GM21423 (cell line): ENCODE data around the gene ERN1.
"Not testable (repeated sequence)": the region's sequence is repeated elsewhere in the genome, so short reads cannot be mapped to it uniquely, and the experiment has no call there.

Source experiments
- ATAC-seq: cut with Tn5 transposase; IDR thresholded peaks from one replicate; pipeline ENCODE4 v1.9.1; 2021; ENCODE audit warnings: mild to moderate bottlenecking, moderate library complexity; ENCODE audit not compliant: unreplicated experiment

Gene ERN1

DNA sequence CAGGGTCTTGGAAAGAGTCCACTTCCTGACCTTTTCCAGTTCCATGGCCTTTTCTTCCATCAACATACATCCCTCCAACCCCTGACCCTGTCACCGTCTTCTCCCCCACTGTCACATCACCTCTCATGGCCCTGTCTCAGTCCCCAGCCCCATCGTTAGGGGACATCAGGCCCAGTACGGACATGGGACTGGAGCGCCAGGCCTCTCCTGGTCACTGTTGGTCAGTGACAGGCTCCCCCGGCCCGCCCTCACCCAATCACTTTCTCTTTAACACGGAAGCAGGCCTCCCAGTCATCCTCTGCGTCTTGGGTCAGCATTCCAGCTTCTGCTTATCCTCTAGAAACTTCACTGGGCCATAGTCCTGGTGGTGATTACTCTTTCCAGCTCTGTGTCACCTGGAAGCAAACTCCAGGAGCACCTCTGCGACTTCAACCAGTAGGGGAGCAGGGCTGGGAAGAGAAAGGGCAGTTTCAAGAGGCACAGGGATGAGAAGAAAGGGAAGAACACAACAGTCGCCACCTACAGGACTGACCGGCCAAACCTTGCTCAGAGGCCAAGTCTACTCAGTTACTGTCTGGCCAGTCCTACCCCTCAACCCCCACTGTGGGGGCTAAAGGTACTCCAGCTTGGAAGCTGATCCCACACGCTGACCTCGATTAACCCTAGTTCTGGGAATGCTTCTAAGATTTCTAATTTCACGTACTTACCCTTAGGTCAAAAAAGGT lies 93.6 kb downstream of the ERN1 start:
- ATAC-seq: no peak

DNA sequence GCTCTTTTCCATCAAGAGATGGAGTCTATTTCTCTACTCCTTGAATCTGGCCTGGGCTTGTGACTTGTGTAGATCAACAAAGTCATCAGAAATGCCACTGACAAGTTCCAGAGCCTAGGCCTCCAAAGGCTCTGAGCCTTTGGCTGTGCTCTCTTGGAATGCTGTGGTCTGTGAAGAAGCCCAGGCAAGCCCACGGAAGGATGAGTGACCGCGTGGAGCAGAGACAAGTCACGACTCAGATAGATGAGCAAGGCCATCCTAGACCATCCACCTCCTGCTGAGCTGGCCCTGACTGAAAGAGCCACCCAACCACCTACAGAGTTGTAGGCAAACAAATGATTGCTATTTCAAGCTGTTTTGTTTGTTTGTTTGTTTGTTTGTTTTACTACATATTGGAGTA lies 97.9 kb downstream of the ERN1 start:
- ATAC-seq: no peak

DNA sequence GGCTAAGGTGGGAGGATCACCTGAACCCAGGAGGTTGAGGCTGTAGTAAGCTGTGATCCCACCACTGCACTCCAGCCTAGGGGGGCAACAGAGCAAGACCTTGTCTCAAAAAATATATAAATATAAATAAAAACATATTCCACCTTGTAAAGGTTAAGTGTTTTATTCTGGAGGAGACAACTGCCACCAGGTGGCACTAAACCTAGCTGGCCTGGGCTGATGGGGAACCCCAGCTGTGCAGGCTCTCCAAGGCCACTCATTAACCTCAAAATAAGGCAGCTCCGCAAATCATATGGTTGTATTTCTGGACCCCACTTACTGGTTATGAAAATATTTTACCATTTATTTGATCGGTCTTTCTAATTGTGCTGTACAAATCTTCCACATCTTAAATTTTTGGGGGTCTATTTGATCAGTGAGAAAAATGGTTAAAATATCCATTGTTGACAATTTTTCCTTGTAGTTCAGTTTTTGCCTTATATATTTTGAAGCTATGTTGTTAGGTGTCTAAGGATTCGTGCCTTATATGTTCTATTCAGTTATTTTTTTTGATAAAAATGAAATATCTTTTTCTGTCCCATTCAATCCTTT lies 101.0 kb downstream of the ERN1 start:
- ATAC-seq: no peak

DNA sequence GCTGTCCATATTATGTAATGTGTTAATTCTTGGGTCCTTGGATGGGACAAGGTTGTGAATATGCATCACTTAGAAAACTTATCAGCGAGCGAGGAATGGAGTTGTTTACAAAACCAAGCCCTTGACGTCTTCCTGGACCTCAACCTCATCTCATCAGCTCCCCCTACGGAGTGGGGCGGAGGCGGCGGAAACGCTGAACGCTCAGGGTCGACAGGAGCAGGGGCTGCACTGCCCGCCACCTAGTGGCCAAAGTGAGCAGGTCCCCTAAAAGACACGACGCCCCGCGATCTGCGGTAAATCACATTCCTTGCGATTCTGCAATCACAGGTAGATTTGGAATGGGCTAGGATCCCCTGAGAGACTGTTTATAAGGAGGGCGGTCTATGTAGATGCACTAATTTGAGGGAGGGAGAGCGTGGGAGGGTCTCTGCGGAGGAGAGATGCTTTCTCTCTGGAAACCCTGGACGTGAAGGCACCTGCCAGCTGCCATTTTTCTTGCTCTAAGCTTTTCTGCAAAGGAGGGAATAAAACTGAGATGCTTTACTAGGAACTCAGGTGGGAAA lies 104.1 kb downstream of the ERN1 start:
- peak; percentile 46 for ATAC-seq

DNA sequence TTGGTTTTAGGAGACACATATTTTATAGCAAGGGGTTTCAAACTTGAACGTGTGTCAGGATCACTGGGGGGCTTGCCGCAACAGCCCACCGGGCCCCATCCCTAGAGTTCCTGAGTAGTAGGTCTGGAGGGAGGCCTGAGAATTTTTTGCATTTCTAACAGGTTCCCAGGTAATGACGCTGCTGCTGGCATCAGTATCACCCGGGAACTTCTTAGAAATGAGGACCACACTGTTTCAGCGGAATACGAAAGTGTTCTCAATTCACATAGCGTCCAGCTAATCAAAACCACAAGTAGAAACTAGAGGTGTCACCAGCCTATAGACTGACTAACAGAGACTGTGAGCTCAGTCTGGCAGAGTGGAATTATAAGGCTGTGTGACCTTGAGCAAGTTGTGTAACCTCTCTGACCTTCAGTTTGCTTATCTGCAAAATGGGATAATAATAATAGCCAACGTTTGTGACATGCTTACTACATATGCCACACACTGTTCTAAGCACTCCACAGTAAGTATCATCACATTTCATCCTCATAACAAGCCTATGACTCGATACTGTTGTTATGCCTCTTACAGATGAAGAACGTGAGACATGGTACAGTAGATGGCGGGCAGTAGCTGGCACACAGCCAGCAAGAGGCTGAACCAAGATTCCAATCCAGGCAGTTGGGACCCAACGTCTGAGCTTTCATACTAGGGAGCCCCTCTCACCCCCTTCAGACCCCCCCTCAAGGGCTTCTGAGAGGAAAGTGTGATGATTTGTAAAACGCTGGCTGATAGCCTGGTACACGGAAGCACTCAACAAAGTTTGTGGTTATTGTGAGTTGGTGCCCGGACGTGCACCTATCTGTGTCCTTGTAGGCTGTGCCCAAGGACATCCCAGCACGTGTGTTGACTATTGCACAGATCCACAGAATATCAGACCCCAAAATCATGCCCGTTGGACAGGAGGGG lies 104.9 kb downstream of the ERN1 start:
- no peak for ATAC-seq

DNA sequence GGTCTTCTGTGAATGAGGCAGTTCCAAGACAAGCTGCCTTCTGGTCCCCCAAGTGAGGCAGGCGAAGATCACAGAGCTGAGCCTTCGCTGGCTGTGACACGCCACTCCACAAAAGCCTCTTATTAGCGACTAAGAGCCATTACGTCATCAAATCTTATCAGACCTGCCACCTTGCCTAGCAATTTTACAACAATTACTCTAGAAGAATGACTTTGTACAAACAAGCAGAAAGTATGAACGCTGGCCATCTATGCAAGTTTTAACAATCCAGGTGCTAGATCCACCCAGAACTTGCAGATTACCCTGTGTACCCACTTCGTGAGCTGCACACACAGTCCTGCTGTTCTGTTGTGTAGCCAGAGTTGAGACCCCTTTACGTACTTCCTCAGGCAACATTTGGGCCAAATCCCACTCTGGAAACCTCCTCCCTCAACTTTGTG lies 105.7 kb downstream of the ERN1 start:
- no peak for ATAC-seq

DNA sequence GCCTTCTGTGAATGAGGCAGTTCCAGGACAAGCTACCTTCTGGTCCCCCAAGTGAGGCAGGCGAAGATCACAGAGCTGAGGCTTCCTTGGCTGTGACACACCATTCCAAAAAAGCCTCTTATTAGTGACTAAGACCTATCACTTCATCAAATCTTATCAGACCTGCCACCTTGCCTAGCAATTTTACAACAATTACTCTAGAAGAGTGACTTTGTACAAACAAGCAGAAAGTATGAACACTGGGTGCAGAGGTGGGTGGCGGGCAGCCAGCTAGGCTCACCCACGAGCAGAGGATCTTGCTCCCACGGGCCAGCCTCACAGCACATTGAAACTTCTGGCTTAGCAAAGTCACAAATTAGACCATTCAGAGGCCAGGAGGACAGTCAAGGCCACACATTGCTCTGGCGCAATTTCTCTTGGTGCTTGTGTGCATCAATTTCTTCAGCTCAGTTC lies 107.3 kb downstream of the ERN1 start:
- ATAC-seq: no peak

DNA sequence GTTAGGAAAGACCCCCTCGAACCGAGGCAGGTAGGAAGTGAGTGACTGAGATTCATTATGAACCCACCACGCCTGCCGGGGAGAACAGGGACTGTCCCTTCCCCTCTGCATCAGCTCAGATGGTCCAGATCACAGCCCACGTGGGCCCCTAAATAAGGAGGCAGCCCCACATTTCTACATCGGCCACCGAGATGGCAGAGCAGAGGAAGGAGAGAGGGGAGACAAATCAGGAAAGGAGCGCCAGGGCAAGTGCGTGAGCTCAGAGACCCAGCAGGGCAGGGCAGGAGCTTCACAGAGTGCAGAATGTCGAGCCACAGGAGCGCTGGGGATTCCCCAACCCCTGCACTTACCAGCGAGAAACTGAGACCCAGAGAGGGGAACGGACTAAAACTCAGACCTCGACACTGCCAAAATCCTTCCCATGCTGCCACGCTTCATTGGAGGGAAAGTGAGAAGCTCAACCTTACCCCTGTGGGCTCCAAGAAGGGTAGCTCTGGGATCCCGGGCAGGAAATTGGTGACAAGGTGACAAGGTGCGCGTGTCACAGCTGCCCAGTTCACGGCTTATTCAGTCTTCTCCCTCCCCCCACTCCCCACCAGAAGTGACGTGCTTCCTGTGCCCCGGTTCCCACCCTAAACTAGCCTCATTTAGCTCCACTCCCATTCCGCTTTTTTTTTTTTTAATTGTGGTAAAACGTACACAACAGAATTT lies 109.7 kb downstream of the ERN1 start, which contains the start of gene ICAM2:
Gene ICAM2, minus strand, starts transcription at position 578 of the 711 bp plus-strand sequence. CDS start 13,942 bp downstream, outside the sequence.
- peak; percentile 64 for ATAC-seq

DNA sequence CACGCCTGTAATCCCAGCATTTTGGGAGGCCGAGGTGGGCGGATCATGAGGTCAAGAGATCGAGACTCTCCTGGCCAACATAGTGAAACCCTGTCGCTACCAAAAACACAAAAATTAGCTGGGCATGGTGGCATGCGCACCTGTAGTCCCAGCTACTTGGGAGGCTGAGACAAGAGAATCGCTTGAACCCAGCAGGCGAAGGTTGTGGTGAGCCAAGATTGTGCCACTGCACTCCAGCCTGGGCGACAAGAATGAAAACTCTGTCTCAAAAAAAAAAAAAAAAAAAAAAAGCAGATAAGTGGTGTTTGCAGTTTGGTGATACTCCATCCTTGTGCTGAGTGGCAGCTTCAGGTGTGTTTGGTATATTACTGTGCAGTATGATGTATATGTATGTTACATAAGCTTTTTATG lies 110.4 kb downstream of the ERN1 start:
- peak; percentile 6 for ATAC-seq

DNA sequence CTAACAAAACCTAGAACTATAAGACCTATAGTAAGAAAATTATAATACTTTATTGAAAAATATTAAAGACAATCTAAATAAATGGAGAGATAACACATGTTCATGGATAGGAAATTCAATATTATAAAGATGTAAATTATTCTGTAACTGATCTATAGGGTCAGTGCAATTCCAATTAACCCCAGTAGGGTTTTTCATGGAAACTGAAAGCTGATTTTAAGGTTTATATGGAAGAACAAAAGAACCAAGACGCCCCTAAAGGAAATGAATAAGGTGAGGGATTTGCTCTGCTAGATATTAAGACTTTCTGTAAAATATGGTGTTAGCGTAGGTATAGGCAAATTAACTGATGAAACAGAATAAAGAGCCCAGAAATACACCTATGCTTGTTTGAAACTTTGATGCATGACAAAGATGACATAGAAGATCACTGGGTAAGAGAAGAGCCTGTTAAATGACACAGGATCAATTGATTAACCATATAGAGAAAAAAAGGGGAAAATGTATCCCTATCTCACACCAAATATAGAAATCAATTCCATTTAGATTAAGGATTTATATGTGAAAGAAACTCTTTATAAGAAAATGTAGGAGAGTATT lies 112.5 kb downstream of the ERN1 start:
- ATAC-seq: no peak

DNA sequence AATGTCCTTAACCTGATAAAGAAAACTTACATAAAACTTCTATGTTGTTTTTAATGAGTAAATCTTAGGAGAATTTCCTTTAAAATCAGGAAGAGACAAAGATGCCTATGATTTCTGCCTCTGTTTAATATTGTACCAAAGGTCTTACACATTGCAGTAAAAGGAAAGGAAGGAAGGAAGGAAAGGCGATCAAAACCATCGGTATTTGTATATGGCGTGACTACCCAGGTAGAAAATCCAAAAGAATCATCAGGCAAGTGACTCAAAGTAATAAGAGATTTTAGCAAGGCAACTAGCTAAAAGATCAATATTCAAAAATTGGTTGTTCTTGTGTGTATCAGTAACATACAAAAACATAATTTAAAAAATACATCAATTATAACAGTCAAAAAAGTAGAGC lies 113.0 kb downstream of the ERN1 start:
- no peak for ATAC-seq

DNA sequence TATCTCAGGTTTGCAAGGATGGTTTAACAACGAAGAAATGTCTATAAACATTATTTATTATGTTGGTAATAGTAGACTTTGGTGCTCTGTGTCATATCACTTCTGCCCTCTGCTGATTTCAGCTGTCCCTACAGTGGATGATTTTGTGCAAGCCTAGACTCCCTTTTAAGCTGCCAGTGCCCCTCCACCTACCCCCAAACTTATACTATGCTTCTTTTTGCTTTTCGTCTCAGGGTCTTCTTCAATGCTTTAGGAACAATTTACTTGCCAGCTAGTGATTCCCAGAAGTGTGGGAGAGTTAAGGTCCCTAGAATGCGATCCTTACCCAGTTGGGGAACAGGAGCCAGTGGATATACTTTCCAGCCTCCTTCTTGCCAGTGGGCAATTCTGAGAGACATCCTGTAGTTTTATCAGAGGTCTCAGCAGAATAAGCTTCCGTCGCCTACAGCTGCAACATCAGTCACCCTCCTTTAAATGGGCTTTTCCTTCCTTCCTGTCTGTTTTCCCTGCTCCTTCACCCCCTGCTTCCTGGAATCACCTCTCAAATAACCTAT lies 113.6 kb downstream of the ERN1 start:
- no peak for ATAC-seq

DNA sequence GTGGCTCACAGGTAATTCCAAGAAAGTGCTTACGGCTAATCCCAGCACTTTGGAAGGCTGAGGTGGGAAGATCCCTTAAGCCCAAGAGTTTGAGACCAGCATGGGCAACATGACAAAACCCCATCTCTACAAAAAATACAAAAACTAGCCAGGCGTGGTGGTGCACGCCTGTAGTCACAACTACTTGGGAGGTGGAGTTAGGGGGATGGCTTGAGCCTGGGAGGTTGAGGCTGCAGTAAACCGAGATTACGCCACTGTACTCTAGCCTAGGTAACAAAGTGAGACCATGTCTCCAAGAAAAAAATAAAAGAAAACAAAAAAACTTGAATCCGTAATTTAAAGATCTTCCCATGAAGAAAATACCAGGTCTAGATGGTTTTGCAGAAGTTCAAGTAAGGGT lies 114.5 kb downstream of the ERN1 start:
- no peak for ATAC-seq

DNA sequence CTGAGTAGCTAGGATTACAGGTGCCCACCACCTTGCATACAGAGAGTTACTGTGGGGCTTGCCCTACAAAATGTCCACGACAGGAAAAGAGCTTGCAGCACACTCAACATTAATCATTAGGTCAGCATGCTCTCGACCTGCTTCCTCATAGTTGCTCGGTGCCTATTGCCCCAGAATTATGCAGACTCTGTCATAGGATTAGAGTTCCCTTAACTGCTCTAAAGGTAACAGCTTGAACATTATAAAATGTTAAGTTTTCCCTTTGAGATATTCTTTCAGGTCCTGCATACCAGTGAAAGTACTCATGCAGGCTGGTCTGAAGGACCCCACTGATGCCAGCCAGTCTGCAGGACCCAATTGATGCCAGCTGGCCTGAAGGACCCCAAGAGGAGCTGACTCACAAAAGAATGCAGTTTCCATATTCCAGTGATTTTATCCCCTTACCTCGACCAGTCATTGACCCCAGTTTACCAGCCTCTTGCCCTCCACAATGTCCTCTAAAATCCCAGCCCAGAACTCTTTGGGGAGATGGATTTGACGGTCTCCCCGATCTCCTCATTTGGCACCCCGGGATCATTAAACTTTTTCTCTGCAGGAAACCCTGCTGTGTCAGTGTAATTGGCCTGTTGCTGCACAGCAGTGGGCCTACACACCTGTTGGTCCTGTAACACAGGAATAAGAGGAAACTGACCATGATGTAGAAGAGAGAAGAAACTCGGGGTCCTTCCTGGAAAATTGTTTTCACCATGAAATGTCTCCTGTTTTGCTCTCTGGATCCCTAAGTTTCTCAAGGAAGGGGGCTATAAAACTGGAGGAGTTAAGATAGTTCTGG lies 120.2 kb downstream of the ERN1 start:
- no peak for ATAC-seq

DNA sequence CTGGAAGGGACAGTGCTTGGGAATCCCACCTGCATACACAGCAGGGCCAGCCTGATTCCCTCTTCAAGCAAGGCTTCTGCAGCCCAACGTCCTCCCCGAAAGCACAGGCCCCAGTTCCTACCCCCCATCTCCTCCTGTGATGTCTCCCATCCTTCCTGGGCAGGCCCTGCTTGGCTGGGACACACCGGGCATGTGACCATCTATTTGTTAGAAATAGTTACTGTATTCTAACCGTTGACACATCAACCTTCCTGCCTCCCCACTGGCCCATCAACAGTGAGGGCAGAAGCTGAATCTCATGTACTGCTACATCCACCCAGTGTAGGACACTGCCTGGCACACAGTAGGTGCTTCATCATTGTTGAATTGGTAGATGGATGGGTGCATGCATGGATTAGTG lies 121.1 kb downstream of the ERN1 start:
- ATAC-seq: no peak

DNA sequence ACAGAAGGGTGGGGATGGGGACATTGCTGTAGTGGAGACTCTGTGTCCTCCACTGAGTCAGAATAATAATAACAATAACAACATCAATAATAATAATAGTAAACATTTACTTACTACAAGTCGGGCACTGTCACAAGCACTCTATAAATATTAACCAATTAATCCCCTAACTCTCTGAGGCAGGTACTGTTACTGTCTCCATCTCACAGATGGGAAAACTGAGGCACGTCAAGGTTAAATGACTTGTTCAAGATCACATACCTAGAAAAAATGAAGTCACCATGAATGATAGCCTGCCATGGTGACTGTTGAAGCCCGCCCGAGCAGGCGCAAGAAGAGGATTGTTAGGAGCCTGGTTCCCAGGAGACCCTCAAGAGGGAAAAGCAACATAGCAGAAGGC lies 121.6 kb downstream of the ERN1 start:
- no peak for ATAC-seq

DNA sequence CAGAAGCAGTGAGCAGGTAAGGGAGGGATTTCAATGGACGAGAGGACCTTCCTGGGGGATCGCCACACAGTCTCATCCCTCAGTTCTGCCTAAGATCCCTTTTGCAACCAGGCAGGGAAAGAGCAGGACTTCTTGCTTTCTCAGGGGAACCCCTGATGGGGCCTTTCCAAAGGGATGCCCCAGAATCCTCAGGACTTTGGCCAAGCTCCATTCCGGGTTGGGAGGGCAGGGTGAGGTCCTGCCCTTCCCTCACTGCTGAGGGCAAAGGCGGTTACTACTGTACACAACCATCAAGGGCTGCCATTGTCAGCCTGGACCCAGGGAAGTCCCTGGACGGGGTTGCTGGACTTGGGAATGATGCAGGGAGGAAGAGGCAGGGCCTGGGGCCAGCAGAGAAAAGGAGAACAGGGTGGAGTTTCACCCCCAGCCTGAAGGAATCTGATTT lies 122.1 kb downstream of the ERN1 start:
- no peak for ATAC-seq

DNA sequence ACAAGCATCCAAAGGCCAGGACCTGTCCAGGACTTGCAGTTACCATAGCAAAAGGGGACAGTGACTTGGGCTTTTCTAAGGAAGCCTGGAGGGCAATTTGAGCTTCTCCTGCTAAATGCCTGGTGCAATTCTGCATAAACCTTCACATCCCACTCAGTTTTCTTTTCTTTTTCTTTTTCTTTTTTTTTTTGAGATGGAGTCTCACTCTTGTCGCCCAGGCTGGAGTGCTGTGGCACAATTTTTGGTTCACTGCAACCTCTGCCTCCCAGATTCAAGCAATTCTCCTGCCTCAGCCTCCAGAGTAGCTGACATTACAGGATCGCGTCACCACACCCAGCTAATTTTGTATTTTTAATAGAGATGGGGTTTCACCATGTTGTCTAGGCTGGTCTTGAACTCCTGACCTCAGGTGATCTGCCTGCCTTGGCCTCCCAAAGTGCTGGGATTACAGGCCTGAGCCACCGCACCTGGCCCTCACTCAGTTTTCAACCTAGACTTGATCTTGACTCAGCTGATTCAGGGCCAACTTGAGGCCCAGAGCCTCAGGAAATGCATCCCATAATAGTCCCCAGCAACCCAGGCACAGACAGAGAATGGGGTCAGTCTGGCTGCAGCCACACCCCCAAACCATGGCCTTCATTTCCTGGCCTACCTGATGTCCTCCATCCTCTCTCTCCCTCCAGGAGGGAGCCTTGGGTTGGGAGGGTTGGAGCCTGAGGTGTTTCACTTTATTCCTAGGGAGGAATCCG lies 122.7 kb downstream of the ERN1 start:
- ATAC-seq: not testable (repeated sequence)
